ENCODE measurements around the gene FBP1.
"Not testable (repeated sequence)": the region's sequence is repeated elsewhere in the genome, so short reads cannot be mapped to it uniquely, and the experiment has no call there.

FBP1 gene

DNA sequence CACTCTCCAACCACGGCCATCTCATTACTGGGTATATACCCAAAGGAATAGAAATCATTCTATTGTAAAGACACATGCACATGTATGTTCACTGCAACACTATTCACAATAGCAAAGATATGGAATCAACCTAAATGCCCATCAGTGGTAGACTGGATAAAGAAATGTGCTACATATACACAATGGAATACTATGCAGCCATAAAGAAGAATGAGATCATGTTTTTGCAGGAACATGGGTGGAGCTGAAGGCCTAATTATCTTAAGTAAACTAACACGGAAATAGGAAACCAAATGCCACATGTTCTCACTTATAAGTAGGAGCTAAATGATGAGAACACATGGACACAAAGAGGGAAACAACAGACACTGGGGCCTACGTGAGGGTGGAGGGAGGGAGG is 75.0 kb downstream of the FBP1 start:
- not testable (repeated sequence) for H3K9me3 Mint-ChIP-seq

GRCh38 chr9:94563548-94563947 is 75.8 kb downstream of the FBP1 start:
- no peak for DNase-seq
- H3K4me3 Mint-ChIP-seq, result no peak overlapping the region
- H3K4me1 Mint-ChIP-seq, result no peaks in the 10 kb centered on the region
- H3K27me3 Mint-ChIP-seq, result peaks cover 7 to 15% of the 10 kb centered on the region in 2 donors
- H3K36me3 Mint-ChIP-seq, result no peaks in the 10 kb centered on the region
- no peak overlapping the region for H3K27ac Mint-ChIP-seq
- no peak for ATAC-seq (replicated peaks)
- H3K9me3 Mint-ChIP-seq, result peaks cover 0 to 4% of the 10 kb centered on the region in 2 donors

More for the DNA sequence above, 75.0 kb downstream of the FBP1 start:
- not testable (repeated sequence) for ATAC-seq (replicated peaks); DNase-seq; H3K4me3 Mint-ChIP-seq; H3K27ac Mint-ChIP-seq; H3K36me3 Mint-ChIP-seq; H3K4me1 Mint-ChIP-seq
- peaks cover 7 to 15% of the 10 kb centered on the region in 2 donors for H3K27me3 Mint-ChIP-seq

DNA sequence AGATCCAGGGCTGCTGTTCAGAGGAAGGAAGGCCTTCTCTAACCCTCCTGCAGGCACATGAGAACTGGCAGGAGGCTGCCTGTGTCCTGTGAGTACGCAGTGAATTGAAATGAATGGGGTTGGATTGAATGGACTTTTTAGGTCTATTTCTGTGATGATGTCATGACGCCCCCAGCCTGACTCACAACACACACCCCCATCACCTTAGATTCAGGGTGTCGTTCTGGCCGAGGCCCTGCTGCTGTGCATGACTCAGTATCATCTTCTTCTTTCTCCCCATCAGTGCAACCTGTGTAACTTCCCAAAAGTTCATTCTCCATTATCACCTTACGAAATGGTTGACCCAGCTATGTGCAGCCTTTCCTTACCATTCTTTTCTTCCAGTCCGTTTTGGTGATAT is 79.1 kb downstream of the FBP1 start:
- Mint-ChIP-seq H3K36me3 (no peaks in the 10 kb centered on the region), H3K27me3 (peaks cover 13 to 15% of the 10 kb centered on the region in 2 donors), H3K4me3 (no peak overlapping the region), H3K27ac (no peak overlapping the region), H3K9me3 (peaks cover 0 to 4% of the 10 kb centered on the region in 2 donors), H3K4me1 (no peaks in the 10 kb centered on the region)
- DNase-seq (no peak), ATAC-seq (replicated peaks) (no peak)

DNA sequence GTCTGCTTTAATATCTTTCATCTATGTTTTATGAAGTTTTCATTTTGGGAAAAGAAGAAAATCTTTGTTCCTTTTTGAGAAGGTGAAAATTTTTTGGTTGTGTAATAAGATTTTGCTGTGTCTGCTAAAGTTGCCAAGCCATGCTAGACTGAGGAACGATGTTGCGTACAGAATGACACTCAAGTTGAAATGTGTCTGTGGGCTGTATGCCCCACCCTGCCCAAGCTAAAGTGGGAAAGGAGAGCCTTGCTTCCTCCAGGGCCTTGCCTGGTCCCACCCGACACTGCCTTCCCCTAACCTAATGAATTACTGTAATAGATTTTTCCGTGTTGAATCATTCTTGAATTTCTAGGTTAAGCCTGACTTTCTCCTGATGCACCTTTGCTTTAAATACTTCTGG is 81.9 kb downstream of the FBP1 start:
- Mint-ChIP-seq H3K4me3 (no peak overlapping the region), H3K36me3 (no peaks in the 10 kb centered on the region), H3K27me3 (peaks cover 4 to 16% of the 10 kb centered on the region in 2 donors), H3K27ac (no peak overlapping the region), H3K9me3 (no peaks in the 10 kb centered on the region), H3K4me1 (no peaks in the 10 kb centered on the region)
- no peak for ATAC-seq (replicated peaks)
- DNase-seq, result no peak

DNA sequence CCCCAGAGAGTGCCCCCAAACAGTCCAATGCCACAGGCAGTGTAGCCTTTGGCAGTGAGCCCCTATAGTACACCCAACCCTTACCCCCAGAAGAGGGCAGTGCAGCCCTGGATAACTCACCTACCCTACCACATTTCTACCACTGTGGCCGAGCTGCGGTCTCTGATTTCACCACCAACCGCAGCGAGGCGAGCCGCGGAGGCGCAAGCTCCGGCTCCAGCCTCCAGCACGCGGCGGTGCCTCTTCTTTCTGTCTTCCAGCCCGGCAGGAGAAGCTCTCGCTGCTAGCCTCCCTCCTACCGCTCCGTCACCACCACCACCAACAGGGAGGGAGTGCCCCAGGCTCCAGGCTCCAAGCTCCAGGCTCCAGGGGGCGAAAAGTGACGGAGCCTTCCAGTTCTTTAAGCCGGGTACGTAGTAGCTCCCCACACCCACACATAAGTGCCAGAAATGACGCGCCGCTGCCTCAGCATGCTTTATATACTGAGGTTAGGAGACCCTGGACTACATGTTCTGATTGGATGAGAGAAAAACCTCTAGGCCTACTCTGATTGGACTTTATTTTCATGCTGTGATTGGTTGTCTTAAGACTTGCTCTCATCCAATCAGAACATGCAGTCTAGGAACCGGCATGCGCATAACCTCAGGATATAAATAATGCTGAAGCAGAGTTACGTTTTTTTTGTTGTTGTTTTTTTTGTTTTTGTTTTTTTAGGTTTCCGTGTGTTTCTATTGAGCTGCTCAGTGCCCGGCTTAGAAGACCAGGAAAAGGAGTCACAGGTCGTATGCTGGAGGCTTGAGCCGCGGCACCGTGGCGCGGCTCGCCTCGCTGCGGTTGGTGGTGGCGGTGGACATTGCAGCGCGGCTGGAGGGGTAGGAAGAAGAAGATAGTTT is 84.6 kb downstream of the FBP1 start, which contains the start of gene PCAT7:
PCAT7 (plus strand) TSS at position 645 of the 893 bp plus-strand sequence.
- no peak for DNase-seq
- ATAC-seq (replicated peaks), result peak; percentile 67 to 95
- Mint-ChIP-seq H3K4me3 (no peak within 1 kb of the TSS), H3K9me3 (no peaks in the 10 kb centered on the region), H3K4me1 (no peaks in the 10 kb centered on the region), H3K36me3 (no peaks in the 10 kb centered on the region), H3K27ac (no peak within 1 kb of the TSS), H3K27me3 (peaks cover 0 to 17% of the 10 kb centered on the region in 2 donors)

- H3K36me3 Mint-ChIP-seq, result no peaks in the 10 kb centered on the region
- no peak for DNase-seq
Observed at GRCh38 chr9:94554078-94554438, 85.3 kb downstream of the FBP1 start.

More at GRCh38 chr9:94554078-94554438, 85.3 kb downstream of the FBP1 start:
- peaks cover 0 to 17% of the 10 kb centered on the region in 2 donors for H3K27me3 Mint-ChIP-seq
- H3K9me3 Mint-ChIP-seq, result no peaks in the 10 kb centered on the region
- H3K4me1 Mint-ChIP-seq, result no peaks in the 10 kb centered on the region
- H3K27ac Mint-ChIP-seq, result no peak overlapping the region
- peak in 1 of 2 donors; percentile 14 for ATAC-seq (replicated peaks)
- H3K4me3 Mint-ChIP-seq, result no peak overlapping the region

Measured in stimulated activated naive B cell treated with anti-CD40 and anti-IgM and Interleukin-4, amounts not matched to agents 10 μg/mL and 1 μg/mL and 100 μg/mL, for 72 hours (primary cell).